Hepatic stellate cell (primary cell): Measurements from ENCODE around the gene SEMA3F.

Source experiments
- DNase-seq: peaks from one replicate; pipeline ENCODE4 v3.0.0; 2011; ENCODE audit warnings: low spot score

SEMA3F gene

GRCh38 chr3:50154840-50155490 is at the start of gene SEMA3F:
Gene SEMA3F, plus strand, starts transcription at chr3:50155324. Its CDS starts 4,299 bp downstream, at chr3:50159623.
- peak; percentile 90 for DNase-seq

DNA sequence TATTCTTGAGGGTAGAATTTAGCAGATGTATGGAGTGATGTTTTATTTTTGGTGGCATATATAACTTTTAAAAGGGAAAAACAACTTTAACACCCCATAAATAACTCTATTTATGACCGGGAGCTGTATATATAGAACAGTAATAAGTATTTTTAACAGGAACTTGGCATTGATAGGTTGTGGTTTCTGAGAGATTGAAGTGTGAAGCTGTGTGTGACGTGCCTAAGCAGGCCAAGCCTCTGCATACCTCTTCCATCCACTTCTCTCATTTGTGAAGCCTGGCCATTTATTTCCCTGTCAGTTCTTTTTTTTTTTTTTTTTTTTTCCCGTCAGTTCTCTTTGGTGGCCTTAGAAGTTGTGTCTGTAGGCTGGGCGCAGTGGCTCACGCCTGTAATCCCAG is 43.4 kb upstream of the SEMA3F start:
- DNase-seq: no peak

GRCh38 chr3:50112462-50112861 is 42.7 kb upstream of the SEMA3F start:
- no peak for DNase-seq

- DNase-seq: no peak
Measured at GRCh38 chr3:50117120-50117519, 38.0 kb upstream of the SEMA3F start.

- no peak for DNase-seq
Measured at GRCh38 chr3:50118237-50118636, 36.9 kb upstream of the SEMA3F start.

DNA sequence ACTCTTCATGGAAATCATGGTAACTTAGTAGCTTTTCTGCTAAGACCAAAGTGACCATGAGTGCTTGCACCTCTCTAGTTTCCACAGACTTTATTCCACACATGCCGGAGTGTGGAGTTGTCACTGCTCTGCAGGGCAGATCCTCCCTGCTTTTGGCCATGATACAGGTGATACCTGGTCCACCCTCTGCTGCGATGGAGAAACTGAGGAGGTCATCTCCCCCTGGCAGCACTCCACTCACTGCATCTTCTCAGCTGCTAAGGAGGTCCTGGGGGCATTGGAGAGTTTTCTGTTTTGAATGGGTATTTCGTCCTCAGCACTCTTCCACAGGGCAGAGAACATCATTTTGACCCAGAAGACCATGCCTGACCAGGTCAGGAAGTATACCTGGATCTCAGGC is 35.3 kb upstream of the SEMA3F start:
- no peak for DNase-seq

DNA sequence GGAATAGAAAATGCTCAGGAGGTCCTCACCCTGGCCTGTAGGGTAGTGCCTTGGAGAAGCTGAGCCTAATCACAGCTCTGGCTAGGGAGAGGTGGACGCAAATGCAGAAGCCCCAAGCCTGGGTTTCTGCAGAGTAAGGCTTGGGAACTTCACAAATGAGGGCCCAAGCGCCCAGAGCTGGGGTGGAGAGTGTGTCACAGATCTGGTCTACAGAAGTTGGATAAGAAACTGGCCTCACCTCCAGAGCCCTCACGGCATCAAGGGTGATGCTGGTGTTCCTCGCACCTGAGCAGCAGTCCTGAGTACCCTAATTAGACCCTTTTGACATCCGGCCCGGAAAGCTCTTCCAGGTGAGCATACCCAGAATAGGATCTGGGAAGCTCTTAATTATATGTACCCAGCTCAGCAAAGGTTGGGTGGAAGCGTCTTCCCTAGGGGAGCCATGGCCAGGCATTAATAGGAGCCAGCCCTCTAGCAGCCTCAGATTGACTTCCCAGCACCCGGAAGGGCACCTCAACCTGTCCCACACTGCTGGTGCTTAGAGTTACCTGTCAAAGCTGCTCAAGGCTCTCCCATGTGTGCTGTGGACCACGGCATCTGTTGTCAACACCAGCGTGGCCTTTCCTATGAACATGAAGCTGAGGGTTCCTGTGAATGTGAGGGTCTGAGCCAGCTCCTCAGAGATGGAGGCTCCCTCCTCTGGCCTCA is 34.6 kb upstream of the SEMA3F start:
- DNase-seq: no peak

GRCh38 chr3:50121072-50122032 is 33.8 kb upstream of the SEMA3F start:
- DNase-seq: peak; percentile 94

DNA sequence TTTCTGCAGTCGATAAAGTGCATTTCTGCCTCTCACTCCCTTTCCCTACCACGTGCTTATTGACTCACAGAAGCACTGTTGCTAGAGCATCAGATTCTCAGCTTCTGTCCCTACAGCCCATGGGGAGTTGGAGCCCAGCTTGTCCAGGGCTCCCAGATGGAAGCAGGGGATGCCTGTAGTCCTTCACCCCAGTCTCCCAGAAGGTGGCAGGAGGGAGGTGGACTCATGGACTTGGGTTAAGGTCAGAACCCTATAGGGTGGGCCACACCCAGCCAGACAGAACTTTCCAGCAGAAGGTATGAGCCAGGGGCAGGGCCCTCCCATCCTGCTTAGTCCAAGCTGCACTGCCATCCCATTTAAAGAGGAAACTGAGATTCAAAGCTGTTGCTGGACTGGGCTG is 33.1 kb upstream of the SEMA3F start:
- DNase-seq: no peak

- no peak for DNase-seq
Measured at GRCh38 chr3:50122661-50123391, 32.3 kb upstream of the SEMA3F start.

DNA sequence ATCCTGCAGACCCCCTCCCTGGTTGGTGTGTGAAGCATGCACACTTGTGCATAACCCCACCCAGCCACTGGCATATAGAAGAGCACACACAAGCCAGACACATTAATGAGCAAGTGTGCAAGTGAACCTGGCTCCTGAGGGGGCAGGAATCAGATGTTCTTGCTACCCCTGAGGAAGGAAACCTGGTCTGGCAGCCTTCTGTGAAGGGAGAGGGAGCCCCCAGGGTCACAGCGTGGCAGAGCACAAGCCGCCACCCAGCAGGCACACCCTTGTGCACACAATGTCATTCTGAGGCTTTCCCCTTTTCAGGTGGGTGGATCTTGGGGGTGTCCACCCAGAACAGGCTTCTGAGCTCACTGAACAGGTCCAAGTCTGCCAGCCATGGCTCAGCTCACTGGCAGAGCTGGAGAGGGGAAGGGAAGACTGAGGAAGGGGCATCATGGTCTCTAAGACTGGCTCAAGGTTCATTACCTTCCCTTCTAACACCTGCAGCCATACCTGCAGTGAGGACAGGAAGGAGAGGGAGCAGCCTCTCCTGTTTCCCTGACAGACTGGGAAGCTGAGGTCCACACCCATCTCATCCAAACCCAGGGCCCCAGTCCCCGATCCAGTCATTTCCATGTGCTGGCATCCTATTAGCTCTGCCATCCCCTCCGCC is 31.6 kb upstream of the SEMA3F start:
- no peak for DNase-seq

GRCh38 chr3:50124052-50124799 is 30.9 kb upstream of the SEMA3F start:
- DNase-seq: peak; percentile 69

DNA sequence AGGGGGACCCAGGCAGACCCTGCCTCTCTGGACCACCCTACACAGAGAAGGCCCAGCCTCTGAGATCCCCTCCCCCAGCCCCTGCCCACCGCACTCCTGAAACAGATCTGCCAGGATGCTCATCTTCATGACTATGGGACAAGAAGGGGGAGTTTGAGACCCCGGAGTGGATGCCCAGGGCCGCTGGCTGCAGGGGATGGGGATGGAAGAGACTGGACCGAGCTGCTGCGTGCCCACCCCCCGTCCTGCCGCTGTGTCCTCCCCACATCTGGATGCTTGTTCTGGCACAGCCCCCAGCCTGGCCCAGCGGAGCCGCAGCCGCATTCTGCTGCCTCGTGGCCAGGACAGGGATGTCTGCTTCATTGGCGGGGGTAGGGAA is 30.3 kb upstream of the SEMA3F start:
- DNase-seq: no peak

- DNase-seq: no peak
Measured at GRCh38 chr3:50125541-50126286, 29.4 kb upstream of the SEMA3F start.

DNA sequence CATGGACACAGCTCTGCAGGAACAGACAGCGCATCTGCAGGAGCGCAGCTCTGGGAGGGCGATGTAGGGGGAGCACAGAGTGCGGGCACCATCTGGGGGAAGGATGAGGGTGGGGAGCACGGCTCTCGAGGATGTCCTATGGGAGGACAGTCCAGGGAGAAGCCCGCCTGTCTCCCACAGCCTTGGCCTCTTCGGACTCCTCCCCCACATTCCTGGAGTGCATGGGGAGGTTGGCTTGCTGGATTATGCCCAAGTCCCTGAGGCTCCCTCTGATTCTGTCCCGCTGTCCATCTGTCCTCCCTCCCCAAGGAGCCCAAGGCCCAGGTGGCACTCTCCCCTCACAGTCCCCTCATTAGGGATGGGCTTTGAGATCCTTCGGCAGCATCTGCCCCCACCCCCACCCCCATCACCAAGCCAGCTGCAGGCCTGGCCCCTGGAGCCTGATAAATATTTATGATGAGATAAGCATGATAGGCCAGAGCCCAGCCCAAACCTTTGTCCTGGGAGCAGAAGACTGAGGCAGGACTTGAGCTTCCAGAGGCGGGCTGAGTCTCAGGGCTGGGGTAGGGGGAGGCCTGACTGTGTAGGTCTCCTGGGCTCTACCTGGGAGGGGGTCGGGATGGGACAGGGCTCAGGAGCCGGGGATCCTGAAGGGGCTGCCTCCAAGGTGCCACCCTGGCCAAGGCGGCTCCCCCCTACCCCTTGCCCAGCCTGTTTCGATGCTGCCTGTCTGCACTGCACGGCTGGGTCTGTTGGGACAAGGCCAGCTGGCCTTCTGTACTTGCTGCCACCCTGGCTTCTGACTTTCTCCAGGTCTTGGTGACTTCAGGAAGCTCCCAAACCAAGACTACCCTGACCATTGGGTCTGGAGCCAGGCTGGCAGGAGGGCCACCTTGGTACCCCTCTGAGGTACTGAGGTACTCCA is 28.6 kb upstream of the SEMA3F start:
- peak; percentile 95 for DNase-seq

DNA sequence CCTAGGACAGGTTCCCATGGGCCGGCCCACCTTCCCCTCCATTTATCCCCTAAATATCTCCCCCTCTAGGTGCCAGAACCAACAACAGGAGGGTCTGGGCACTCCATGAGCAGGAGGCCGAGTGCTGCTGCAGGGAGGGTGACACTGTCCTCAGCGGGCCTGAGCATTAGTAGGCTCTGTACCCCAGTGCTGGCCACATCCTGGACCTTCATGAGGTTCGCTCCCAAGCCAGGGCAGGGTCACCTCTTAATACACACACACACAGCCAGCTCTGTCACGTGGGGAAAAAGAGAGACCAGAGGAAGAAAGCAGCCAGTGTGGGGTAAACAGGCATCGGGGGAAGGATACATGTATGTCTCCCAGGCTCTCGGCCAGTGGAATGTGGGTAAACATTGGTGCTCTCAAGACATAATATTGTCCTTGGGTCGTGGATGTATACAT is 27.9 kb upstream of the SEMA3F start:
- DNase-seq: no peak

GRCh38 chr3:50128001-50128400 is 27.1 kb upstream of the SEMA3F start:
- no peak for DNase-seq

- no peak for DNase-seq
Measured at GRCh38 chr3:50130436-50130835, 24.7 kb upstream of the SEMA3F start.
